ENCODE data around the gene TRIM77. TPM values are rescaled to one million over a fixed set of nuclear protein-coding genes. Genes with fewer than 3 reads are reported as not detected.
"Not testable (repeated sequence)": the region's sequence is repeated elsewhere in the genome, so short reads cannot be mapped to it uniquely, and the experiment has no call there.

The TRIM77 gene
- total RNA-seq, 2 donors from 2014 or later, result not detected

DNA sequence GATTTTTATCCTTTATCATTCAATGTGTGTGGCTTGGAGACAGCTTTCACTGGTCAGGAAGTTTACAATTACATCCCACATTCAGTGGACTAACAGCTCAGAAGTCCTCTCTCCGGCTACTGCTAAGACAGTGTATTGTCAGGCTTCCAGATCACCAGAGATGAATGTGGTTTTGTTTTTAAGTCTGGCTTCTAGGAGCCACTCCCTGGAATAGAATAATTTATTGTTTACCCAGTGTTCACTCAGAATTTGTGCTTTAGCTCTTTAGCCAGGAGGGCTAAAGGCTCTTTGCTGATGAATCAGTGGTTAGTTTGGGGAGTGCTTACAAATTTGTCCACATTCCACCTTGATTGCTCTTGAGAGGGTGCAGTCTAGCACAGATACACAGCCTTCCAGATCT lies 26.5 kb downstream of the TRIM77 start:
- Histone ChIP-seq H3K27ac (no peak overlapping the region), H3K27me3 (no peaks in the 10 kb centered on the region), H3K4me1 (no peaks in the 10 kb centered on the region), H3K9ac (ENCODE audit: low read depth in 2 of 2, low read length in 2 of 2) (no peak overlapping the region), H3K36me3 (no peaks in the 10 kb centered on the region), H3K9me3 (no peaks in the 10 kb centered on the region), H3K4me3 (no peak overlapping the region)
- TF ChIP-seq, protein P1, sequence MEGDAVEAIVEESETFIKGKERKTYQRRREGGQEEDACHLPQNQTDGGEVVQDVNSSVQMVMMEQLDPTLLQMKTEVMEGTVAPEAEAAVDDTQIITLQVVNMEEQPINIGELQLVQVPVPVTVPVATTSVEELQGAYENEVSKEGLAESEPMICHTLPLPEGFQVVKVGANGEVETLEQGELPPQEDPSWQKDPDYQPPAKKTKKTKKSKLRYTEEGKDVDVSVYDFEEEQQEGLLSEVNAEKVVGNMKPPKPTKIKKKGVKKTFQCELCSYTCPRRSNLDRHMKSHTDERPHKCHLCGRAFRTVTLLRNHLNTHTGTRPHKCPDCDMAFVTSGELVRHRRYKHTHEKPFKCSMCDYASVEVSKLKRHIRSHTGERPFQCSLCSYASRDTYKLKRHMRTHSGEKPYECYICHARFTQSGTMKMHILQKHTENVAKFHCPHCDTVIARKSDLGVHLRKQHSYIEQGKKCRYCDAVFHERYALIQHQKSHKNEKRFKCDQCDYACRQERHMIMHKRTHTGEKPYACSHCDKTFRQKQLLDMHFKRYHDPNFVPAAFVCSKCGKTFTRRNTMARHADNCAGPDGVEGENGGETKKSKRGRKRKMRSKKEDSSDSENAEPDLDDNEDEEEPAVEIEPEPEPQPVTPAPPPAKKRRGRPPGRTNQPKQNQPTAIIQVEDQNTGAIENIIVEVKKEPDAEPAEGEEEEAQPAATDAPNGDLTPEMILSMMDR (IDR thresholded peaks at IDR 0.05), result no peak
- DNase-seq, result no peak
- intact Hi-C loops (cut with DNase I), result no loop called here

DNA sequence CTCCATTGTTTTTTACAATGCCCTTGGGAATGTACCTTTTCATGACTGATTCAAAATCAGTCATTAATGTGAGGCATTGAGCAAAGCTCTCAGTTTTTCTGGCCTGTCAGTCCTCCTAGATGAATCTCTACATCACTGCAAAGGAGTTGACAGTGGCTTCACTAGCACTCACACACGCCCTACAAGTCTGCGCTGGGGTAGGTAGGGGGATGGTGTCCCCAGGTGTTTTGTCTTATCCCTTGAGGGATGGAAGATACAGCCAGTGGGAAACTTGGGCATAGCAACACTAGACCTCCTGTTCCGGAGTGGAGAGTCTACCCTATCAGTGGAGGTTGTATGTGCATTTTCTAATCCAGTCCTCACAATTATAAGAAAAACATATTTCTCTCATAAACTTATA lies 27.0 kb downstream of the TRIM77 start:
- Histone ChIP-seq H3K4me3 (no peak overlapping the region), H3K9me3 (no peaks in the 10 kb centered on the region), H3K4me1 (no peaks in the 10 kb centered on the region), H3K36me3 (no peaks in the 10 kb centered on the region), H3K27ac (no peak overlapping the region), H3K27me3 (no peaks in the 10 kb centered on the region), H3K9ac (ENCODE audit: low read depth in 2 of 2, low read length in 2 of 2) (no peak overlapping the region)
- DNase-seq, result no peak
- intact Hi-C loops (cut with DNase I), result no loop called here
- TF ChIP-seq, protein P1 (IDR thresholded peaks at IDR 0.05), result no peak

DNA sequence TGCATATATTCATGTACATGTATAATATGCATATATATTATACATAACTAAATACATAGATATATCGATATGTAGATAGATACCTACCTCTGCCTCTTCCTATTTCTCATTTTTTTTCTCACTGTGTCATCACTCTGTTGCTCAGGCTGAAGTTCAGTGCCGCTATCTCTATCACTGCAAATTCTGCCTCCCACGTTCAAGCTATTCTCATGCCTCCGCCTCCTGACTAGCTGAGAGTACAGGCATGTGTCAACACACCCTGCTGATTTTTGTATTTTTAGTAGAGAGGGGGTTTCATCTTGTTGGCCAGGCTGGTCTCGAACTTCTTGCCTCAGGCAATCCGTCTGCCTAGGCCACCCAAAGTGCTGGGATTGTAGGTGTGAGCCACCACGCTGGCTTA lies 31.3 kb downstream of the TRIM77 start:
- H3K9me3 ChIP-seq; H3K27me3 ChIP-seq; H3K9ac ChIP-seq (ENCODE audit: low read depth in 2 of 2, low read length in 2 of 2); H3K27ac ChIP-seq; H3K4me3 ChIP-seq; H3K4me1 ChIP-seq; H3K36me3 ChIP-seq; DNase-seq; intact Hi-C loops (cut with DNase I): not testable (repeated sequence)

DNA sequence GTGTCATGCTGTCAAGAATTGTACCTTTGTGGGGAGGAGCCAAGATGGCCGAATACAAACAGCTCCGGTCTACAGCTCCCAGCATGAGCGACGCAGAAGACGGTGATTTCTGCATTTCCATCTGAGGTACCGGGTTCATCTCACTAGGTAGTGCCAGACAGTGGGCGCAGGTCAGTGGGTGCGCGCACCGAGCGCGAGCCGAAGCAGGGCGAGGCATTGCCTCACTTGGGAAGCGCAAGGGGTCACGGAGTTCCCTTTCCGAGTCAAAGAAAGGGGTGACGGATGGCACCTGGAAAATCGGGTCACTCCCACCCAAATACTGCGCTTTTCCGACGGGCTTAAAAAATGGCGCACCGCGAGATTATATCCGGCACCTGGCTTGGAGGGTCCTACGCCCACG lies 34.1 kb downstream of the TRIM77 start:
- H3K27me3 ChIP-seq; H3K9ac ChIP-seq (ENCODE audit: low read depth in 2 of 2, low read length in 2 of 2); H3K27ac ChIP-seq; H3K36me3 ChIP-seq; H3K4me1 ChIP-seq; H3K4me3 ChIP-seq; H3K9me3 ChIP-seq; intact Hi-C loops (cut with DNase I); DNase-seq: not testable (repeated sequence)

DNA sequence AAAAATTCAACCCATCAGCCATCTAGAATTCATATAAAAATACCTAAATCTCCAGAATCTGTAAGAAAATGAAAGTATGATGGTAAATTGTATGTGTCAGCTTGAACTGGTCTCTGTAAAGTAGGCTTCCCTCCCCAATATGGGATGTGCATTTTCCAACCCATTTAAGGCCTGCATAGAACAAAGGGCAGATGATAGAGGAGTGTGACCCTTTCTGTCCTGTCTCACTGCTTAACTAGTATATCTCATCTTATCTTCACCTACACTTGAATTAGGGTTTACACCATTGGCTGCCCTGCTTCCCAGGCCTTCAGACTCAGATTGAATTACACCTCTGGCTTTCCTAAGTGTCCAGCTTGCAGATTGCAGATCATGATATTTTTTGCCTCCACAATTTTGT lies 40.7 kb downstream of the TRIM77 start:
- H3K4me3 ChIP-seq; DNase-seq; H3K27me3 ChIP-seq; H3K9me3 ChIP-seq; H3K4me1 ChIP-seq; intact Hi-C loops (cut with DNase I); H3K36me3 ChIP-seq; H3K27ac ChIP-seq; H3K9ac ChIP-seq (ENCODE audit: low read depth in 2 of 2, low read length in 2 of 2): not testable (repeated sequence)

Other genes with a start within 250 kb of the TRIM77 start
- gene NOX4, start 218.9 kb upstream of the TRIM77 start, total RNA-seq, result under 1 TPM in 1 of 2 donors, not detected in 1; 0.35 TPM
- gene TRIM49, start 98.3 kb downstream of the TRIM77 start, total RNA-seq, result not detected
- gene TRIM64B, start 168.2 kb downstream of the TRIM77 start, total RNA-seq, result not detected
- gene TRIM49D1, start 211.9 kb downstream of the TRIM77 start, total RNA-seq, result not detected
- not detected for gene TRIM49D2, start 213.8 kb downstream of the TRIM77 start, total RNA-seq